C4-2B (cell line): ENCODE results near the gene SLC8A1.

Source experiments
- H3K27ac ChIP-seq: fragments of 450-650 bp; 2 replicates; pipeline ENCODE4 v1.5.1; 2017
- ZFX ChIP-seq: fragments of 450-650 bp; IDR thresholded peaks from 2 replicates; pipeline ENCODE4 v1.6.1; 2017
- TF ChIP-seq, protein P1 (sequence below): fragments of 450-650 bp; conservative IDR thresholded peaks from 2 replicates; pipeline ENCODE4 v1.5.1; 2017; ENCODE audit warnings: mild to moderate bottlenecking

SLC8A1 gene

DNA sequence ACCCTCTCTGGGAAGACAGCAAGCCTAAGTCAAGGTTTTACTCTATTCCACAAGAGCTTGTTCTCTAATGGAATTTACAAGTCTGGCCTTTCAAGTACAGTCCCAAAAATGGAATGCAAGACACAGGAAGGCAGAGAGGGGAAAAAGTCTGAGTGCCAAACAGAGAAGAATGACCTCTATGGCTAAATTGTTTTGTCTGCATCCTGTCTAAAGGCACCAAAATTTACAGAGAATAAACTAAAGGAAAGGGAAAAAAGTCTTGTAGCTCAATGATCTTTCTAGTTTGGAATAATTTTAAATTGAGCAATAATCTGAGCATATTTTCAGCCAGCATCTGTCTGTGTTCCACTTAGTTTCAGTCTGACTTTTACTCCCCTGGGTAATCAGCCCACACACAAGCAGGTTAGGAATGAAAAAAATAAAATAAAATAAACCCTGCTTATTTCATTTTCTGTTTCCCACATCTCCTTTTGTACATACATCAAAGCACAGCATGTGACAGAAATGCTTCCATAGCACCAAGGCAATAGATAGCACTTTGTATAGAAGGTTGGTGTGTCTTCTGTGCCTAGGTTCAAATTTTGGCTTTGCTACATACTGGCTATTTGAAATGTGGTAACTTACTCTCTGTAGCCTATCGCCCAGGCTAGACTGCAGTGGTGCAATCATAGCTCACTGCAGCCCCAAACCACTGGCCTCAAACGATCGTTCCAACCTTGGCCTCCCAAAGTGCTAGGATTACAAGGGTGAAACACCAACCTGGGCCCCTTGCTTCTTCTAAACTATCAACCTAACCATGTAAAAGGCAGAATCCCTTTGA, 105.1 kb downstream of the SLC8A1 start:
- H3K27ac ChIP-seq = no peak overlapping the region
- TF ChIP-seq, protein P1, sequence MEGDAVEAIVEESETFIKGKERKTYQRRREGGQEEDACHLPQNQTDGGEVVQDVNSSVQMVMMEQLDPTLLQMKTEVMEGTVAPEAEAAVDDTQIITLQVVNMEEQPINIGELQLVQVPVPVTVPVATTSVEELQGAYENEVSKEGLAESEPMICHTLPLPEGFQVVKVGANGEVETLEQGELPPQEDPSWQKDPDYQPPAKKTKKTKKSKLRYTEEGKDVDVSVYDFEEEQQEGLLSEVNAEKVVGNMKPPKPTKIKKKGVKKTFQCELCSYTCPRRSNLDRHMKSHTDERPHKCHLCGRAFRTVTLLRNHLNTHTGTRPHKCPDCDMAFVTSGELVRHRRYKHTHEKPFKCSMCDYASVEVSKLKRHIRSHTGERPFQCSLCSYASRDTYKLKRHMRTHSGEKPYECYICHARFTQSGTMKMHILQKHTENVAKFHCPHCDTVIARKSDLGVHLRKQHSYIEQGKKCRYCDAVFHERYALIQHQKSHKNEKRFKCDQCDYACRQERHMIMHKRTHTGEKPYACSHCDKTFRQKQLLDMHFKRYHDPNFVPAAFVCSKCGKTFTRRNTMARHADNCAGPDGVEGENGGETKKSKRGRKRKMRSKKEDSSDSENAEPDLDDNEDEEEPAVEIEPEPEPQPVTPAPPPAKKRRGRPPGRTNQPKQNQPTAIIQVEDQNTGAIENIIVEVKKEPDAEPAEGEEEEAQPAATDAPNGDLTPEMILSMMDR = no peak
- TF ChIP-seq ZFX = no peak

DNA sequence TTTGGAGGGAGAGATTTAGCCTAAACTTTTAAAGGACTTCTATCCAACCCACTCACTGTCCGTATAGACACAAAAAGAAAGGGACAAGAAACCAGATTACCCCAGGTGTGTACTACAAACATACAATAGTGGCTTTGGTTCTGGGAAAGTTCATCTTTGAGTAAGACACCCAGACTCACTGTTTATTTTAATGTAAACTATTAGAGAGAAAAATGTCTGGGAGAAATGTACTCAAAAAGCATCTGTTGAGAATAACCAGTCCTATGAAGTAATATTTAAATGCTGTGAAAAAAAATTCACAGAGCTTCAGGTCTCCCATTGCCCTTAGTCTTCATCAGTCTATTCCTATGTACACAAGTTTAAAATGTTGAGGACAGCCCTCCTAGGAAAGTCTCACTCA, 107.5 kb downstream of the SLC8A1 start:
- no peak overlapping the region for H3K27ac ChIP-seq
- TF ChIP-seq ZFX = no peak
- TF ChIP-seq, protein P1 = no peak

DNA sequence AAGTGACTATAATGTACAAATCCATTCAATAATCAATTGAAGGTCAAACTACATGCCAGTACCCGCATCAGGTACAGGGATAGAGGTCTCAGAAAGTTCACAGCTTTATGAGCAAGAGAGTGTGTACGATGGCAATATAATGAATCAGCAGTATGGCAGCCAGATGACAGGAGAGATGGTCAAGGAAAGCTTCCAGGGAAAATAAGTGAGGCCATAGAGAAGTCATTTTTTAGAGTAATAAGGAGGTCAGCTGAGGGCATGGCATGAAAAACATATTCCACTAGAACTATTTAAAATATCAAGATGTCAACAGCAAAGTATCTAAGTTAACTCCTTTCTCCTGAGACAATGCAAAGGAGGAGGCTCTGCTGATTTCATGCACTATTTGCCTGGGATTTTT, 108.0 kb downstream of the SLC8A1 start:
- TF ChIP-seq ZFX = no peak
- H3K27ac ChIP-seq = no peak overlapping the region

DNA sequence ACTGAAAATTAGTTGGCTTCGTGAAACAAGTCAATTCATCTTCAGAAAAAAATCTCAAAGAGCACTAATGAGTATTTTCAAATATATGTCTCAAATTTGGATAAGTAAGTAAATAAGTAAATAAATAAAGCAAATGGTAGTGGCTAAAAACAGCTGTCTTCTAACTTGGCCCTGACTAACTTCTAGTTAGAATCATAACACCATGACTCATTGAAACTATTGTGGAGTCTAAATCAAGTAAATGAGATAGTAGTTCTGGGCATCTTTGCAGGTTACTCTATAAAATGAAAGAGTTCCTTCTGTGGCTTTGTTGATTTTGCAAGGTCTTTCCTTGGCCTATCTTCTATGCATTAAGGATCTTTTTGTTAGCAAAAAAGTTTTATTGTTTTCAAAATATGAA, 110.7 kb downstream of the SLC8A1 start:
- TF ChIP-seq, protein P1 = no peak
- no peak for TF ChIP-seq ZFX
- no peak overlapping the region for H3K27ac ChIP-seq

DNA sequence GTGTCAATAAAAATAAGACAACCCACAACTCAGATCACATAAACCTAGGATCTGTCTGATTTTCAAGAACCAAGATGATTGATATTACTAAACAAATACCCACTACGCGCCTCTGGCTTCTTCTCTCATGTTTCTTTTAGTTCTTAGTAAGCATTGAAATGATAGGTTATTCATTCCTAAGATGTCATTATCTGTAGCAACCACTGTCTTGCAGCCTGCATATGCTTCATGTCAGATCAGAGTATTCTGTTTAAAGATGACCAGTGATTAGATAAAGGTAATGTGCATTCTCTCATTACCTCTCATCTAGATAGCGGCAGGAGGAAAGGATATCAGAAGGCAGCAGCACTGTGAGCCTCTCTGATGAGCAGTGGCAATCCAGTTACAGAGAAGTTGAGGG, 112.9 kb downstream of the SLC8A1 start:
- TF ChIP-seq, protein P1 = no peak
- TF ChIP-seq ZFX = no peak
- no peak overlapping the region for H3K27ac ChIP-seq

DNA sequence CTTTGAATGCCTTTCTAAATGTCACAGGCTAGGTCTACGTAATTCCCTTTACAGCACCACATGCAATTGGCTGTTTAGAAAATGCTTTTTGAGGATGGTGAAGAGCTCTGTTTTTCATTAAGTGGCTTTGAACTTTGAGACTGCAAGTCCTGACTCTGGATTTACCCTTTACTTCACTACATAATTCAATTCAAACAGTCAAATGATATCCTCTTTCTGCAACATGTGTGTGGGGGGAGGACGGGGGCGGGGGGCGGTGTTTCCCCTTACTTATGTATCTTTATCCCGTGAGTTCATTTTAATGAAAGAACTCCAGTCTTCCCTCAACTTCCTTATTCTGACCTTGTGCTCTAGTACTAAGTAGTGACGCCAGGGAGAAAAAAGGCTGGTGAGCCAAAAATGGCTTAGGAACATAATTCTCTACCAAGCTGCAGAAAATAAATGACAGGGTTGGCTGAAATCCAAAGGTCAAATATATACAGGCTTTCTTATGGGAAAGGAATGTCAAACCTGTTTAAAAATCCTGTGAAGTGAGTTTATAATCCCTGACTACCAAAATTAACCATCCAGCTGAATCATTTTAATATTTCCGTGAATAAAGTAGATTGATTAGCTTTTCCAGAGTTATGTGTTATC, 119.6 kb downstream of the SLC8A1 start:
- no peak for TF ChIP-seq ZFX
- TF ChIP-seq, protein P1 = no peak
- no peak overlapping the region for H3K27ac ChIP-seq

DNA sequence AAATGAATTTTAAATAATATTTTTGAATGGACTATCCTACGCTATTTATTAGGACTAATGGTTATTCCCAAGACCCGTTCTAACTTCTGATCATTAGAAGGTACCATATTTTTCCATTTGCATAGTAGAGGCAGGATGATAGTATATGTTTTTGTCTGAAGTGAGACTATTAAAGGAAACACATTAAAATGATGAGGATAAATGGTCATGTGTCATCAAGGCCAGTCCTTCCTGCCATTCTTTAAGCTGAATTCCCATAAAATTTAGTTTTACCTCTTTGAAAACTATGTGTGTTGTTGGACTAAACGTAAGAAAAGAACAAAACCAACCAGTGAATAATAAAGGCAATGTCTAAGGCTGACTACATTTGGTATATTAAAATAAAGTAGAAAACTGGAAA, 121.8 kb downstream of the SLC8A1 start:
- TF ChIP-seq, protein P1 = no peak
- TF ChIP-seq ZFX = no peak
- no peak overlapping the region for H3K27ac ChIP-seq

DNA sequence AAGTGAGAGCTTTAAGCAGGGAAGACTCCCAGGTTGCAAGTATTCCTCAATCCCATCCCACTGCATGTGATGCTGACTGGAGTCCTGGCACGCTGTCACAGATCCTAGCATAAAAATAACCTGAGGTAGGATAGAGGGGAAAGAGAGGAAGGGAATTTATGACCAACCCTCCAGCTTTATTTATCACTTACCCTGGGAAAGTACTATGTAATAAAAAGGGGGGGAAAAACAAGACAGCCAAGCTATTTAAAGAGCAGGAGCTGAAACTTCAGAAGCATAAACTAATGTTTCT, 122.2 kb downstream of the SLC8A1 start:
- no peak for TF ChIP-seq ZFX
- TF ChIP-seq, protein P1 = no peak
- H3K27ac ChIP-seq = no peak overlapping the region
